K562 (cell line): Measurements from ENCODE around the gene PRKCB.

Source experiments
- CEBPZ ChIP-seq: fragments of 150-350 bp; IDR thresholded peaks from 2 replicates; pipeline ENCODE4 v1.6.1; 2014; ENCODE audit warnings: low read depth, mild to moderate bottlenecking, low read length, borderline replicate concordance
- CREBBP ChIP-seq: IDR thresholded peaks from one replicate; pipeline ENCODE4 v1.6.1; 2012; ENCODE audit warnings: low read depth, mild to moderate bottlenecking, control low read depth, inconsistent platforms, low read length
- CTBP1 ChIP-seq: fragments of 450-650 bp; IDR thresholded peaks from 2 replicates; pipeline ENCODE4 v1.6.1; 2016; ENCODE audit warnings: borderline replicate concordance
- FOS ChIP-seq: IDR thresholded peaks from 3 replicates; pipeline ENCODE4 v1.6.1; 2011; ENCODE audit not compliant: insufficient read length; ENCODE audit errors: extremely low read depth
- JUN ChIP-seq, 2 experiments: sonication (generic) in 1 of 2; formaldehyde crosslinking in 1 of 2; IDR thresholded peaks; 2 replicates each; pipeline versions ENCODE4 v1.6.1 to v1.8.0; 2012 to 2022; ENCODE audit warnings: borderline replicate concordance in 2 of 2, mild to moderate bottlenecking in 2 of 2, improper control_type of control experiment in 1 of 2, low read depth in 1 of 2, low read length in 1 of 2, missing genetic modification reagents in 1 of 2
- NCOA1 ChIP-seq: fragments of 450-650 bp; IDR thresholded peaks from 2 replicates; pipeline ENCODE4 v1.6.1; 2016; ENCODE audit warnings: low read depth
- POLR2A ChIP-seq: fragments of 450-650 bp; conservative IDR thresholded peaks from 2 replicates; pipeline ENCODE4 v1.6.1; 2016
- RUNX1 ChIP-seq: sonication (generic); IDR thresholded peaks from 2 replicates; pipeline ENCODE4 v1.6.1; 2016; ENCODE audit warnings: antibody characterized with exemption, low read depth
- SPI1 ChIP-seq: IDR thresholded peaks from 2 replicates; pipeline ENCODE4 v1.6.1; 2011; ENCODE audit warnings: low read depth, low read length, control low read depth, borderline replicate concordance
- TBL1XR1 ChIP-seq, 2 experiments: IDR thresholded peaks; 2 replicates each; pipeline ENCODE4 v1.6.1; 2012; ENCODE audit warnings: improper control_type of control experiment in 2 of 2, low read length in 2 of 2, mild to moderate bottlenecking in 1 of 2
- ZNF232 ChIP-seq: sonication (generic); formaldehyde crosslinking; IDR thresholded peaks from 2 replicates; pipeline ENCODE4 v1.8.0; 2022; ENCODE audit warnings: mild to moderate bottlenecking, missing genetic modification reagents
- TF ChIP-seq, protein P1 (sequence below): sonication (generic); formaldehyde crosslinking; IDR thresholded peaks from 2 replicates; pipeline ENCODE4 v1.5.0; 2020; ENCODE audit warnings: missing genetic modification reagents
- TF ChIP-seq, protein P2 (sequence below): sonication (generic); formaldehyde crosslinking; IDR thresholded peaks from 2 replicates; pipeline ENCODE4 v1.8.1; 2022; ENCODE audit warnings: missing genetic modification reagents

DNA sequence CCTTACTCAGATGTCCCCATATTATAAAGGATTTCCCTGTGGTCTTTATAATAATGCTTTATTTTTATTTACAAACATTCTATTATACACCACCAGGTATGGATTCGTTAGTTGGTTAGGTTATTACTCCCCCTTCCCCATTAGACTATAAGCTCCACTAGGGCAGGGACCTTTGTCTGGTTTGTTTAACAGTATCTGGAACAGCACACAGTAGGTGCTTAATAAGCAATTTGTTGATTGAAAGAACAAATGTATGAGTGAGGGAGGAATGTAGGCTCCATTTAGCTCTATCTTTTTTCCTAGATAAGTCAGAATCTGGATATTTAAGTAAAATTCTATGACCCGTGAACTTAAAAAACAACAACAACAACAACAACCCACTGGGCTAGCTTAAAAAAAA is 2.3 kb upstream of the PRKCB start:
- TF ChIP-seq SPI1 (no peak), CEBPZ (no peak), CTBP1 (no peak), ZNF232 (CRISPR knock-in tag) (no peak), NCOA1 (no peak), TBL1XR1 (IDR thresholded peaks at IDR 0.05; ENCODE audit: low read length in 2 of 2) (no peak), POLR2A (no peak), JUN (IDR thresholded peaks at IDR 0.05; ENCODE audit: borderline replicate concordance, low read depth, low read length) (no peak), JUN (CRISPR knock-in tag; IDR thresholded peaks at IDR 0.05; ENCODE audit: borderline replicate concordance) (no peak), RUNX1 (no peak), FOS (no peak), CREBBP (no peak)
- TF ChIP-seq, protein P1, sequence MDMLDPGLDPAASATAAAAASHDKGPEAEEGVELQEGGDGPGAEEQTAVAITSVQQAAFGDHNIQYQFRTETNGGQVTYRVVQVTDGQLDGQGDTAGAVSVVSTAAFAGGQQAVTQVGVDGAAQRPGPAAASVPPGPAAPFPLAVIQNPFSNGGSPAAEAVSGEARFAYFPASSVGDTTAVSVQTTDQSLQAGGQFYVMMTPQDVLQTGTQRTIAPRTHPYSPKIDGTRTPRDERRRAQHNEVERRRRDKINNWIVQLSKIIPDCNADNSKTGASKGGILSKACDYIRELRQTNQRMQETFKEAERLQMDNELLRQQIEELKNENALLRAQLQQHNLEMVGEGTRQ = no peak
- TF ChIP-seq, protein P2, sequence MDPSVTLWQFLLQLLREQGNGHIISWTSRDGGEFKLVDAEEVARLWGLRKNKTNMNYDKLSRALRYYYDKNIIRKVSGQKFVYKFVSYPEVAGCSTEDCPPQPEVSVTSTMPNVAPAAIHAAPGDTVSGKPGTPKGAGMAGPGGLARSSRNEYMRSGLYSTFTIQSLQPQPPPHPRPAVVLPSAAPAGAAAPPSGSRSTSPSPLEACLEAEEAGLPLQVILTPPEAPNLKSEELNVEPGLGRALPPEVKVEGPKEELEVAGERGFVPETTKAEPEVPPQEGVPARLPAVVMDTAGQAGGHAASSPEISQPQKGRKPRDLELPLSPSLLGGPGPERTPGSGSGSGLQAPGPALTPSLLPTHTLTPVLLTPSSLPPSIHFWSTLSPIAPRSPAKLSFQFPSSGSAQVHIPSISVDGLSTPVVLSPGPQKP = no peak
